GM13977 (cell line): ENCODE measurements around the gene CAMKMT.

Experiments used
- DNase-seq: peaks from one replicate; pipeline ENCODE4 v3.0.0; 2012; ENCODE audit warnings: low spot score
- CTCF ChIP-seq: IDR thresholded peaks from 2 replicates; pipeline ENCODE4 v1.5.1; 2012; ENCODE audit warnings: mild to moderate bottlenecking, control low read depth; ENCODE audit not compliant: insufficient read depth; ENCODE audit errors: extremely low read depth, missing control alignments
- in situ Hi-C: fragments of 300-500 bp; cut with MboI; formaldehyde crosslinking; loops from one replicate; pipeline ENCODE4 v1.12.0; 2022; ENCODE audit warnings: low sequenced_read_pairs, low pct_unique_long_range_greater_than_20kb, mixed read lengths, inconsistent platforms; ENCODE audit not compliant: unreplicated experiment

CAMKMT gene

GRCh38 chr2:44798139-44798659 lies 436.5 kb downstream of the CAMKMT start:
- no peak for TF ChIP-seq CTCF
- DNase-seq: no peak
- in situ Hi-C loops: no loop called here

DNA sequence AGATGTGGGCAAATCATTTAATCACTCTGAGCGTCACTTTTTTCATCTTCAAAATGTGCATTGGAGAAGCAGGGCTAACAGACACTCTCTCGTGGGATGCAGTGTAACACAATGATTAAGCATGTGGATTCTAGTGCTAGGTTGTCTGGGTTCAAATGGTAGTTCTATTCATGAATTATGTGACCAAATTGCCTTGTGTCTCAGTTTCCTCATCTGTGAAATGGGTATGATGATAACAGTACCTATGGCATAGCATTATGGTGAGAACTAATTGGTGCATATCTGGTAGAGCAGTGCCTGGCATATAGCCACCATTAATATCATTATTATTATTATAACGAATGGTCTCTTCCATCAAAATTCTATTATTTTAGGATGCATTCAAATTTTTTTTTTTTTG lies 437.4 kb downstream of the CAMKMT start:
- no peak for TF ChIP-seq CTCF
- DNase-seq: no peak
- in situ Hi-C loops: no loop called here

- in situ Hi-C loops: no loop called here
- no peak for TF ChIP-seq CTCF
- DNase-seq: no peak
These were observed 438.0 kb downstream of the CAMKMT start for GRCh38 chr2:44799754-44800153.

DNA sequence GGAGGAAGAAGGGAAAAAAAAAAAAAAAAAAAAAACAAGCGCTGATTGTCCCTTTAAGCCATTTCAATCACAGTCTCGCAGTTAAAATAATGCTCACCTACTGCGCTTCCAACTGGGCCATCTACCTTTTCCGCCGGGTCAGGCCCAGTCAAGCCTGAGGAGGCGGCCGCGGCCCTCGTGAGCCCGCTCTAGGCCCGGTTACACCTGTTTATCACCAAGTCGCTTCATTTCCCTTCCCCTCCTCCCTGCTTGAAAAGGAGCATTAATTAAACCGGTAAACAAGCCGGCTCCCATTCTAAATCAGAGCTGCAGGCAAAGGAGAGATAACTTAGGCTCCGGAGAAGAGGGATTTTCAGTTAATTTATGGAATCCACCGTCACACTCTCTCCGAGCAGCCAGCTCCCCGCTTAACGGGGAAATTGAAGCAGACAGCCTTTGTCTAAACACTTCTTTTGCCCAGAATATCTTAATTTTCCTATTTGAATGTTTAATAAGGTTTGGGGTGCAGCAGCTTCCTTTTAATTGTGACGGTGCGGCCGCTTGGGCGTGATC lies 439.6 kb downstream of the CAMKMT start:
- no peak for DNase-seq
- in situ Hi-C loops: no loop called here

DNA sequence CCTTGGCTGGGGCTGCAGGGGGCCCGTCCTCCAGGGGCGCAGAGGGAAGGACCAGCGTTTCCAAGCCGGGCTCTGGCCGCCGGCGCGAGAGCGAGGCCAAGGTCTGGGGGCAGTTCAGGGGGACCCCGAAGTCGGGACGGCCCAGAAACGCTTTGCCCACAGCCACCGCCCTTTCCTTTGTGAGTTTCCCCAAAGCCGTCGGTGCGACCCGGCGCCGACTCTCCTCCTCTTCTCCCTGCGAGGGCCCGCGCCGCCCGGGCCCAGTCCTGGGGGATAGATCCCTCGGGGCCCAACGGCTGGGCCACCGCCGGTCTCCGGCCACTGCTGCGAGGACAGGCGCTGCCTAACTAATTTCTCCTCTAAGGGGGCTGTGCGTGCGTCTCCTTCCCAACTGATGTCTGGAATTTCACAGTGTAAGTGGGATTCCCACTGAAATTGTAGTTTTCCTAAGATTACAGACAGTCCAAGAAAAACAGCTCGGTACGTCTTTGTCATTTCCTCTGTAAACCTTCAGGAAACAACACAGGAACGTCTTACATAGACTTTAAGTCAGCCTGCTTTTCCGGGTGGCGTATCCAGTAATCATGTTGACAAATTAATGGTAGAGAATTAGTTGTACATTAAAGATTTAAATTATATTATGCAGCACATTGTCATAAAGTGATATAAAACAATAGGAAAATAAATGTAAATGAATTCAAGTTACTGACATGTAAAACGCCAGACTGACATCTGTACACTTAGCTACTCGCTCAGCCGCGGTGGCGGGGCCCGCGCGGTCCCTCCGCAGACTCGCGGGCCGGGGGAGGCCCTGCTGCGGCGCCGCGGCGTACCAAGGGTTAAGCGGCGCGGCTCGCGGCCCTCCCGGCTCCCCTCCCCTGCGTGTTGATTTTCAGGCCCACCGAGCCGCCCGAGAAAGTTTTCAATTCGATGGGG lies 440.4 kb downstream of the CAMKMT start:
- no peak for TF ChIP-seq CTCF
- no peak for DNase-seq
- in situ Hi-C loops: no loop called here

More for the DNA sequence above, 439.6 kb downstream of the CAMKMT start:
- no peak for TF ChIP-seq CTCF

GRCh38 chr2:44802777-44803424 lies 441.2 kb downstream of the CAMKMT start:
- TF ChIP-seq CTCF: no peak
- in situ Hi-C loops: no loop called here
- DNase-seq: no peak
